Effector CD8-positive, alpha-beta T cell (primary cell): ENCODE data around the gene CARS1.
"Not testable (repeated sequence)": the region's sequence is repeated elsewhere in the genome, so short reads cannot be mapped to it uniquely, and the experiment has no call there.

Source experiments
- DNase-seq: peaks from one replicate; lab custom pipeline; 2025; lab: John Stamatoyannopoulos, UW

Gene CARS1

GRCh38 chr11:3063432-3063831 lies 6.2 kb upstream of the CARS1 start:
- DNase-seq, result not testable (repeated sequence)

DNA sequence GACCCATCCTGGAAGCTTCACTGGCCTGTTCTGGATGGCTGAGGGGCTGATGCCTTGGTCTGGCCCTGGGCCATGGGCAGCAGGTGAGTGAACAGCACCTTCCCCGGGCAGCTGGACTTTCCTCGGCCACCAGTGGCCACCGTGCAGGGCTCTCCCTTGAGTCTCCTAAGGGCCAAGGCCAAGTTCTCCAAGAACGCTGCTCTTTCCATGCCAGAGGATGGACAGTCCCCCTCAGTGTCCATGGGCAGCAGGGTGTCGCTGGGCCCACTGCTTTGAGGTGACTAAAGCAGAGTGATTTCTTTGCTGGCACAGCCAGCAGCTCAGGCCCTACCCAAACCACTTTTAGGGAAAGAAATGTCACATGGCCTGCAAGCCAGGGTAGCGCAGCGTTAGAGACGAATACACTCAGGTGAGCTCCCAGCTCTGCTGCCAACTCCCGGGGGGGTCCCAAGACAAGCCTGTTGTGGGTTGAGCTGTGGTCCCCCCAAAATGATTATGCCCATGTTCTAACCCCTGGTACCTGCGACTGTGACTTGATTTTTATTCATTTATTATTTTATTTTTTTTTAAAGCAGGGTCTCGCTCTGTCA lies 3.3 kb upstream of the CARS1 start:
- no peak for DNase-seq

DNA sequence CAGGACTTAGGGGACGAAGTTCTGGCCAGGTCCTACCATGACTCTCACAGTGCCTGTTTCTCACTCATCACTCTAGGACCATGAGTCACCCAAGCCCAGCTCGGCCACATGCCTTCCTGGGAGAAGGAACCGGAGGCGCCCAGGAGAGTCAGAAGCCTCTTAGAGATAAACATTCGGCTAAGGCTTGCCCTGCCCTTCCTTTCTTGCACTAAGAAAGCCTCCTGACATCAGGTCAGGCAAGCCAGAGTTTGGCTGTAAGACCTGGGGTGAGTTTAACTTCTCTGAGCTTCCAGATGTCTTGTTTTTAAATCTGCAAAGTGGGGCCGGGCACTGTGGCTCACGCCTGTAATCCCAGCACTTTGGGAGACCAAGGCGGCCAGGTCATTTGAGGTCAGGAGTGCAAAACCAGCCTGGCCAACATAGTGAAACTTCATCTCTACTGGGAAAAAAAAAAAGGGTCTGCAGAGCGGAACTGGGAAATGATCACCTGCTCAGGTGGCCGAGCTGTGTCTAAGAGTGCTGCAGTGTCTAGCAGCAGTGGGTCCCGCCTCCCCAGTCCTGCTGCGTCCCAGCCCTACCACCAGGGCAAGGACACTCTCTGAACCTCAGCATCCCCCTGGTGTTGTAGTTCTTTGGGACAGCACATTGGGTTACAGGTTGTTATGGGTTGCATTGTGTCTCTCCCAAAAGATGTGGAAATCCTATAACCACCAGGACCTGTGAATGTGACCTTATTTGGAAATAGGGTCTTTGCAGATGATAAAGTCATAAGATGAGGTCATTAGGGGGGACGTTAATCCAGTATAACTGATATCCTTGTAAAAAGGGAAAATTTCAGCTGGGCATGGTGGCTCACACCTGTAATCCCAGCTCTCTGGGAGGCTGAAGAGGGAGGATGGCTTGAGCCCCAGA lies 1.8 kb upstream of the CARS1 start:
- no peak for DNase-seq

DNA sequence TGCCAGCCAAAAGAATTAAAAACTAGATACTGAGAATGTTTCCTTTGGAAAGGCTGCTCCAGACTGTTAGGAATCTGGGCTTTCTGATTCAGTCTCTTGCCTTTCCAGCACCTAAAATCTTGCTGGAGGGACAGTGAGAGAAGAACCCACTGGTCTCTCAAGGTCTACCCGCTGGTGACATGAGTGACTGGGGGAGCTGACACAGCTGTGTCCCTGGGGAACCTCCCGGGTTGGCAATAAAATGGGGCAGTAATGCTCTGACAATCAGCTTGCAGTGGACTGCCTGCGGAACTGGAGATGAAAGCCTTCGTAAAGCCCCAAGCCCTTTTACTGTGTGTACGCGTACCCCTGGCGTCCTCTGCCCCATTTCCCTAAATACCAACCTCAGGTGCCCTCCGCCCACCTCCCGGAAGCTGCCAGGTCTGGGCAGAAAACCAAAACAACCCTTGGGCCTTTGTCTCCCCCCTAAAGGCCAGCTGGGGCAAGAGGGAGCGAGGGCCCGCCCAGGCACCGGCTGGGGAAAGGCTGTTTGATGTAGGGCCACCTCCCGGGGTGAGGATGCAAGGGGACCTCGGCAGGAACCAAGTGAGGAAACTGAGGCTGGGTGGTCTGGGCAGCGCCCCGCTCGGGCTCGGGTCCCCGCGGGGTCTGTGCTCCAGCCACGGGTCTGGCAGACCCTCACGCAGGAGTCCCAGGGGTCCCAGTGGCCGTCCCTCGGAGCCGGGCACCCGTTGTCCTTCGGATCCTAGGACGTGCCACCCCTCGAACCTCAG lies 741 bp downstream of the CARS1 start:
- no peak for DNase-seq

DNA sequence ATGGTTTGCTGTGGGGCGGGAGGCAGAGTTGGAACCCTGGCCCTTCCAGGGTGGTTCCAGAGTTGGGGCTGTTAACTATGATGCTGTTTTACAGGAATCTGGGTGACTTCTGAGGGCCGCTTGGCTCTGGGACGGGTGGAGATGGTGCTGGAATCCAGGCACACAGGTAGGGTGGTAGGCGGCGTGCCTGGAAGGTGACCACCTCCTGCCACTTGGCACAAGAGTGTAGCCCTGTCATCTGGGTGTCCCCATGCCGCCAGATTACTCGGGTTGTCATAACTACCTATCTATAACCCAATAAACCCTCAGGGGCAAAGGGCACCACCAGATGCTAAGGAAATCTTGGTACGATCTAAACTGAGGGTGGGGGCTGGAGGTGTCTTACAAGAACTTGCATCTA lies 1.3 kb downstream of the CARS1 start:
- DNase-seq, result no peak

DNA sequence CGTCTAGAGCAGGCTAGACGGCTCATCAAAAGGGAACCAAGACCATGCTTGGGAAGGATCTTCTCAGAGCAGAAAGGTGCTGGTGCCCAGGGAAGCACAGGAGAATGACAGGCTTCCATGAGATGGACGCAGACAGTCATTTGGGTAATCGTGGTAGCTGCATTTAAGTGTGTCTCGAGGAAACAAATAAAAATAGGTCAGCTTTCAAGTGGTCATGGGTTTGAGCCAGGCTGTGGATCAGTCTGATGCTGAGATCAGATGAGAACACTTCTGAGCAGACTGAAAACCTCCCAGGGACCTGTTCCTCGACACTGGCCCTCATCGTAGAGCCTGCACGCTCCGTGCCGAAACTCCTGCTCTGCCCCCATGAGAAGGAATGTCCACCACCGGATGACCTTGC lies 4.7 kb downstream of the CARS1 start:
- DNase-seq, result no peak

GRCh38 chr11:3052109-3052479 lies 5.1 kb downstream of the CARS1 start:
- no peak for DNase-seq

GRCh38 chr11:3051196-3052108 lies 5.8 kb downstream of the CARS1 start:
- no peak for DNase-seq

DNA sequence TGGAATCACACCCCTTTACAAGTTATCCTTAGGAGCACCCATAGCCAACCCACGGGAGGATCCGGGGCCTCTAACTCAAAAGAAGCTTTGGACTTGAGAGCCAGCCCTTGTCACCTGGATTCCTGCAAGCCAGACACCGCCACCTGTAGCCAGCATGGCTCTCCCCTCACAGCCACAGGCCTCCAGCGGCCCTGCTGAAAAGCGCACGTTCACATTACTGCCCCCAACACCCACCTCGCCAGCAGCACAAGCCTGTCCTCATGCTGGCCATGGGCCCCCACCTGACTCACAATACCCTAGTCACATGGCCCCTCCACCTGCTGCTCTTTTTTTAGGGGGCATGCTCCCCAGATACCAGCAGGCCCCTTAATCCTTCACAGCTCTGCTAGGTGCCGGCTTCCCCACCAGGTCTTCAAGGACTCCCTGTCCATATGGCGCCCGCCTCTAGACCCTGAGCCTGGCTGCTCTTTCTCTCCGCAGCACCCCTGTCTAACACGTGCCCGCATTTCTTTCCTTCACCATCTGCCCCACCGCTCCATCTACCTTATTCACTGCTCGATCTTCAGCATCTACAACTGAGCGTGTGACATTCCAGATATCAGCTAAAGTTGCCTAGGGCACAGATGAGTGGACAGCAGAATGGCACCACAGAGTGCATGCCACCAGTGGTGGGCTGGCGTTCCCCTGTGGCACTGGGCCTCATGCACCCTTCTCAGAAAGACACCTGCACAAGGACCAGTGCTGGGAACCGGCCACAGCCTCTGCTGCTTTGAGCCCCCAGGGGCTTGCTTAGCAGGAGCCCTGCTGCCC lies 6.6 kb downstream of the CARS1 start:
- no peak for DNase-seq

DNA sequence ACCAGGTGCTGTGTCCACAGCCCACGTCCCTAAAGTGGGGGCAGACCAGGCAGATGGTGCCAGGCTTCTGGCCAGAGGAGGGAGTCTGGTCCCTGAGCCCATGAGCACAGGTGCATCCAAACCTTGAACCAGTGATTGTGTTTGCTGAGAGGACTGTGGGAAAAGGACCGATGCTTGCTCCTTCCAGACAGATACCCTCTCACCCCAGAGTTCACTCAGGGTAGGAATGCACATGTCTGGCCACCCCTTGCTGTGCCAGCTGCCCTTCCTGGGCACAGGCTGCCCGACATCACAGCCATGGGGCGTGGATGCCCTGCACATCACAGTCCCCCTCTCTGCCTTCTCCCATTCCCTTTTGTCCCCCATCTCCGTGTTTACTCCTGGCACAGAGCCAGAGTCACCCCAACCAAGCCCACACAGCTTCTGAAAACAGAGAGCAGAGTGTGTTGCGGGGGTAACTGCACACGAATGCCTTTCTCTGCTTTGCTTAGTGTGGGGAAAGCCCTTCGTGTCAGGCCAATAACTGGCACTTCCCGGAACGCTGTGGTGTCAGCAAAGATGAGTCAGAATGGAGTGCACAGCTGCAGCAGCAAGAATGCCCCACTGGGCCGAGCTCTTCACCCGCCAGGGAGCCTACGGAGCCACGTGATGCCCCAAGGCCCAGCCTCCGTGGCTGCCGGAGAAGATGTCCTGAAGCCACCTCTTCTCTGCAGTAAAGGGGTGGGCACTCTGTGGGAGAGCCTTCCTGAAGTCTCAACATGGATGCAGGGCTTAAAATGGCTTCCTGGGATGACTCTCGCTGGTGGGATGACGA lies 7.6 kb downstream of the CARS1 start:
- no peak for DNase-seq

- DNase-seq, result no peak
Measured at GRCh38 chr11:3047637-3048036, 9.6 kb downstream of the CARS1 start.

DNA sequence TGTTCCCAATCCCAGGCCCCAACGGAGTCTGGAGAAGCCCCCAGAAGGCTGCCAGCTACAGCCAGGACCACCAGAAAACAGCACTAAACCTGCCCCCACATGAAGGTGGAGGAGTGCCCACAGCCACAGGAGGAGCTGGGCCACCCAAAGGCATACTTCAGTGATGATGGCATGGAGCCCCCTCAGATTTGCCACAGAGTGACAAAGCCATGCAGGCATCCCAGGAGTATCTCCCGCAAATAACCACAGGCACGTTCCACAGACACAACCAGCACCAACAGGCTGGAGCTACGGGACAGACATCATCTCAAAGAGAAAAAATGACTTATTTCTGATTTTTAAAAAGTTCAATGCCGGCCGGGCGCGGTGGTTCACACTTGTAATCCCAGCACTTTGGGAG lies 10.6 kb downstream of the CARS1 start:
- no peak for DNase-seq

- no peak for DNase-seq
Measured at GRCh38 chr11:3046190-3046589, 11.0 kb downstream of the CARS1 start.

GRCh38 chr11:3044915-3045314 lies 12.3 kb downstream of the CARS1 start:
- no peak for DNase-seq

DNA sequence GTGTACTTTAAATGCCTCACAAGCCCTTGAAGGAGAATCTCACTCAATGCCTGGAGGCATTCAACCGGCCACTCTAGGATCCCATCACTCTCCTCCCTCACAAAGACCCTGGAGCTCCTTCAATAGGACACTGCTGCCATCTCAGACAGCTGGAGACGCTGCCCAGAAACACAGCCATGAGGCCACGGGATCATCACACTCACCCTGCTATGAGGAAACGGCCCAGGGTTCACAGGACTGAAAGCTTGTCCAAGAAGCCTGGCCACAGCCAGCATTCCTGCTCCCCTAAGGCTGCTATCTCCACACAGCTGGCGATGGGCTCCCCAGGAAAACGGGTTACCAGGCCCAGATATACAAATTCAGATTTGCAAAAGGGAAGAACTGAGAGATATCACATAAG lies 13.2 kb downstream of the CARS1 start:
- no peak for DNase-seq

DNA sequence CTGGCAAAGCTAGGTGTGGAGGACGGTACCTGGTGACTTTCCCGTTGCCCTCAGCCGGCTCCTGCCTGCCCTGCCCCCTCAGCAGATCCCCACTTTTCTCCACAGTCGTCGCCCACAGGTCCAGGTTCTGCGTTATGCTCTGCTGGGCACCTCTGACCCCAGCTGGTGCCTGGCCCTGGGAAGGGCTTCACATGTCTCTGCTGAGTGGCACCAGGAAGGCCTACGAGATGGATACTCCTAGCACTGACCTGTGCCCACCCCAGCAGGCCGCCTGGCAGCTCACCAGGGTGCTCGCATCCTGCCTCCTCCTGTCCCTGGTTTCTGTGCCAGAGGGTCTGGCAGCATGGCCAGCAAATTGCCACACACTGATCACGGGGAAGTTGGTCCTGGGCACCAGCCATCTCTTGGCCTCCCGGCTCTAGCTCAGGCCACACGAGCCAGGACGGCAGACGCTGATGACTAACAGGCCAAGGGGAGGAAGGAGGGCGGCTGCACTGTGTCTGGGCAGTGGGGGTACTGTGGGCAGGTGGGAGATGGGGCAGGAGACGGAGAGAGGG lies 13.8 kb downstream of the CARS1 start:
- no peak for DNase-seq

- DNase-seq, result no peak
Measured at GRCh38 chr11:3042496-3043314, 14.5 kb downstream of the CARS1 start.

DNA sequence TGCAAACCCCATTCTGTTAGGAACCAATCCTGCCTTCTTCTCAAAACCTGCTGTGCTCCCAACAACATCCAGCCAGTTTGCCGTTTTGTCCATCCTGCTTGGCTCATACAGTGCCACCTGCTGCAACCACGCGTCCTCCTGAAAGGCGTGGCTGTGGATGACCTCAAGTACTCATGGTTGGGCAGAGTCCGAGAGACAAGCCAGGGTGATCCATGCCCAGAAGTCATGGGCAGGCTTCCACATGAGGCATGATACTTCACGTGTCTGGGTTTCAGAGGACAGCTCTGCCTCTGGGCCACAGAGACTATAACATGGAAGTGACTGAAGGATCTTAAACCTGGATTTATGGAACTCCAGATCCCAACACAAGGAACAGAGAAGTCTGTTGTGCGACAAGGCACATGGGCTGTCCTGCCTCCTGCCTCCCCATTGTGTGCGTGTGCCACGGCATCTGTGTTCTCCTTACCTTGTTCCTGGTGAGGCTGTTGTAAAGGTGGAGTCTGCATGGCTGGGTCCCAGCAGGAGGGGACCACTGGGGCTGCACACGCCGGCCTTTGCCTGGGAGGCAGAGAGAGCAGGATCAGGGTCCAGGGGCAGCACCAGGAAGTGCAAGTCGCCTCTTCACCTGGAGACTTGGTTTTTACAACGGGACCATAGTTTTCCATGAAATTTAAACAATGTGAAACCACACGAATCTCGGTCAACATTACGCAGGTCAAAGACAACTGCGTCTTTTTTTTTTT lies 15.4 kb downstream of the CARS1 start:
- no peak for DNase-seq
